SKM-1 treated with dmso at 0.1 percent for 144 hours (cell line): ENCODE measurements around the gene NAIF1.
A peak's percentile ranks its signal among the peaks of the same experiment; 100 is the strongest.

Experiments used
- DNase-seq: peaks from one replicate; lab custom pipeline; 2025; ENCODE audit not compliant: unreplicated experiment; lab: John Stamatoyannopoulos, UW

Gene NAIF1

GRCh38 chr9:128102861-128103588 is 35.9 kb upstream of the NAIF1 start:
- DNase-seq, result no peak

- DNase-seq, result no peak
Observed at GRCh38 chr9:128102196-128102595, 35.1 kb upstream of the NAIF1 start.

GRCh38 chr9:128101690-128102089 is 34.6 kb upstream of the NAIF1 start:
- no peak for DNase-seq

GRCh38 chr9:128101231-128101661 is 34.1 kb upstream of the NAIF1 start:
- no peak for DNase-seq

GRCh38 chr9:128100581-128100980 is 33.5 kb upstream of the NAIF1 start:
- DNase-seq, result no peak

- no peak for DNase-seq
Observed at GRCh38 chr9:128099932-128100491, 32.9 kb upstream of the NAIF1 start.

GRCh38 chr9:128099231-128099931 is 32.3 kb upstream of the NAIF1 start:
- DNase-seq, result no peak

- peak; percentile 98 for DNase-seq
Observed at GRCh38 chr9:128098297-128099230, 31.4 kb upstream of the NAIF1 start.

- DNase-seq, result no peak
Observed at GRCh38 chr9:128097543-128098296, 30.6 kb upstream of the NAIF1 start.

GRCh38 chr9:128096616-128097536 is 29.8 kb upstream of the NAIF1 start:
- no peak for DNase-seq

GRCh38 chr9:128094950-128095544 is 27.9 kb upstream of the NAIF1 start:
- no peak for DNase-seq

- peak; percentile 96 for DNase-seq
Observed at GRCh38 chr9:128094166-128094949, 27.2 kb upstream of the NAIF1 start.

- no peak for DNase-seq
Observed at GRCh38 chr9:128093011-128093410, 25.9 kb upstream of the NAIF1 start.

GRCh38 chr9:128092199-128092977 is 25.3 kb upstream of the NAIF1 start:
- DNase-seq, result no peak

- DNase-seq, result no peak
Observed at GRCh38 chr9:128091571-128091970, 24.5 kb upstream of the NAIF1 start.

- no peak for DNase-seq
Observed at GRCh38 chr9:128091144-128091543, 24.0 kb upstream of the NAIF1 start.

GRCh38 chr9:128089299-128089698 is 22.2 kb upstream of the NAIF1 start:
- DNase-seq, result no peak
